A673 (cell line): ENCODE measurements around the gene PACRG. TPM values are rescaled to one million over a fixed set of nuclear protein-coding genes. Genes with fewer than 3 reads are reported as not detected.

ENCODE experiments used
- BruUV-seq: library from RNA; stranded (reverse); fragments of 400-500 nt; replicated peaks from 2 replicates; lab custom pipeline; 2021; lab: Mats Ljungman, UMichigan
- CTCF ChIA-PET: fragments of 300-600 bp; sonication (Branson Sonifier 250); formaldehyde crosslinking; loops from one replicate; lab custom pipeline; 2022; ENCODE audit warnings: antibody characterized with exemption; lab: Charles Lee
- POLR2A ChIA-PET: fragments of 300-600 bp; sonication (Branson Sonifier 250); formaldehyde crosslinking; loops from one replicate; lab custom pipeline; 2022; ENCODE audit warnings: antibody characterized with exemption; ENCODE audit not compliant: low non-redundant PET; lab: Charles Lee
- DNase-seq: peaks from one replicate; pipeline ENCODE4 v3.0.0-alpha.2; 2015; ENCODE audit warnings: low spot score
- H3K27ac ChIP-seq: fragments of 200-600 bp; sonication (generic); 2 replicates; pipeline ENCODE4 v1.5.1; 2016; ENCODE audit warnings: mixed run types, low read depth, mild to moderate bottlenecking, mixed read lengths, antibody characterized with exemption, low read length; ENCODE audit not compliant: poor library complexity, severe bottlenecking
- H3K27me3 ChIP-seq: fragments of 200-600 bp; sonication (generic); replicated peaks from 2 replicates; pipeline ENCODE4 v1.6.1; 2017; ENCODE audit warnings: mixed run types, low read depth, mild to moderate bottlenecking, mixed read lengths, antibody characterized with exemption, low read length; ENCODE audit not compliant: insufficient read depth, poor library complexity
- H3K36me3 ChIP-seq: fragments of 200-600 bp; sonication (generic); 2 replicates; pipeline ENCODE4 v1.6.1; 2016; ENCODE audit warnings: mixed run types, mild to moderate bottlenecking, mixed read lengths, antibody characterized with exemption, low read length; ENCODE audit not compliant: insufficient read depth, poor library complexity, severe bottlenecking
- H3K4me1 ChIP-seq: fragments of 200-600 bp; sonication (generic); 2 replicates; pipeline ENCODE4 v1.6.1; 2017; ENCODE audit warnings: mixed run types, mild to moderate bottlenecking, mixed read lengths, antibody characterized with exemption, low read length; ENCODE audit not compliant: insufficient read depth, poor library complexity, severe bottlenecking
- H3K4me3 ChIP-seq: fragments of 200-600 bp; sonication (generic); 2 replicates; pipeline ENCODE4 v1.5.1; 2016; ENCODE audit warnings: low read depth, mixed run types, mild to moderate bottlenecking, mixed read lengths, low read length; ENCODE audit not compliant: poor library complexity, severe bottlenecking
- H3K9me3 ChIP-seq: fragments of 200-600 bp; sonication (generic); 2 replicates; pipeline ENCODE4 v1.6.1; 2016; ENCODE audit warnings: mixed run types, low read depth, mild to moderate bottlenecking, mixed read lengths, antibody characterized with exemption, low read length; ENCODE audit not compliant: poor library complexity, severe bottlenecking
- EZH2 ChIP-seq: fragments of 200-600 bp; sonication (generic); IDR thresholded peaks from 2 replicates; pipeline ENCODE4 v1.6.1; 2017; ENCODE audit warnings: borderline replicate concordance, low read depth, mild to moderate bottlenecking, mixed read lengths, antibody characterized with exemption, low read length; ENCODE audit not compliant: poor library complexity, severe bottlenecking
- intact Hi-C: fragments of 100-400 bp; cut with micrococcal nuclease; formaldehyde crosslinking; loops from one replicate; pipeline ENCODE4 v1.10.0; 2022; ENCODE audit not compliant: unreplicated experiment
- total RNA-seq: library from RNA; stranded (reverse); gene quantifications from 2 replicates; pipeline ENCODE4 v1.2.3, GENCODE V29; 2021
- TF ChIP-seq, protein P1 (sequence below): fragments of 300-800, 200-600 bp; sonication (generic); conservative IDR thresholded peaks from 2 replicates; pipeline ENCODE4 v1.5.1; 2017; ENCODE audit warnings: low read depth, mild to moderate bottlenecking, antibody characterized with exemption, low read length, moderate library complexity, mixed read lengths

PACRG gene
- total RNA-seq, 1 experiment from 2014 or later: not detected

DNA sequence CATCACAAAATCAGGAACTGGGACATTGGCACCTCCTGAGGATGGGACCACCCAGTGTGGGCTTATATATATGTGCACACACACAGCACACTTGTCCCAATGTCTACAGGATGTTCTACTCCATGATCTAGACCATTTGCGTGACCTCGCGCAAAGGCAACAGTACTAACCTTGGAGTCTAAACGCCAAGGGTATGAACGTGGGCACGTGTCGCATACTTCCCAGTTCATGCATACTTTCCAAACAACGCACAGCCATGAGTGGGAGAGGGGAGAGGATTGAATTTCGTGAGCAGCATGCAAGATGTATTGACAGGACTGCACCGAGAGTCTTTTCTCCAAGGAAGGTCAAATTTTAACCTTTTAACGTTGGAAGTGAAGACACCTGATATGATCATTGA lies 472.5 kb downstream of the PACRG start:
- no peaks in the 10 kb centered on the region for H3K4me1 ChIP-seq
- intact Hi-C loops: no loop called here
- no peak for DNase-seq
- ChIA-PET POLR2A (no interaction called here), CTCF (no interaction called here)
- no peaks in the 10 kb centered on the region for H3K36me3 ChIP-seq
- BruUV-seq: no TSS peak
- no peak overlapping the region for H3K4me3 ChIP-seq
- TF ChIP-seq, protein P1, sequence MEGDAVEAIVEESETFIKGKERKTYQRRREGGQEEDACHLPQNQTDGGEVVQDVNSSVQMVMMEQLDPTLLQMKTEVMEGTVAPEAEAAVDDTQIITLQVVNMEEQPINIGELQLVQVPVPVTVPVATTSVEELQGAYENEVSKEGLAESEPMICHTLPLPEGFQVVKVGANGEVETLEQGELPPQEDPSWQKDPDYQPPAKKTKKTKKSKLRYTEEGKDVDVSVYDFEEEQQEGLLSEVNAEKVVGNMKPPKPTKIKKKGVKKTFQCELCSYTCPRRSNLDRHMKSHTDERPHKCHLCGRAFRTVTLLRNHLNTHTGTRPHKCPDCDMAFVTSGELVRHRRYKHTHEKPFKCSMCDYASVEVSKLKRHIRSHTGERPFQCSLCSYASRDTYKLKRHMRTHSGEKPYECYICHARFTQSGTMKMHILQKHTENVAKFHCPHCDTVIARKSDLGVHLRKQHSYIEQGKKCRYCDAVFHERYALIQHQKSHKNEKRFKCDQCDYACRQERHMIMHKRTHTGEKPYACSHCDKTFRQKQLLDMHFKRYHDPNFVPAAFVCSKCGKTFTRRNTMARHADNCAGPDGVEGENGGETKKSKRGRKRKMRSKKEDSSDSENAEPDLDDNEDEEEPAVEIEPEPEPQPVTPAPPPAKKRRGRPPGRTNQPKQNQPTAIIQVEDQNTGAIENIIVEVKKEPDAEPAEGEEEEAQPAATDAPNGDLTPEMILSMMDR: no peak
- no peak for TF ChIP-seq EZH2
- peaks cover 3% of the 10 kb centered on the region for H3K27me3 ChIP-seq
- no peak overlapping the region for H3K27ac ChIP-seq
- H3K9me3 ChIP-seq: no peaks in the 10 kb centered on the region

DNA sequence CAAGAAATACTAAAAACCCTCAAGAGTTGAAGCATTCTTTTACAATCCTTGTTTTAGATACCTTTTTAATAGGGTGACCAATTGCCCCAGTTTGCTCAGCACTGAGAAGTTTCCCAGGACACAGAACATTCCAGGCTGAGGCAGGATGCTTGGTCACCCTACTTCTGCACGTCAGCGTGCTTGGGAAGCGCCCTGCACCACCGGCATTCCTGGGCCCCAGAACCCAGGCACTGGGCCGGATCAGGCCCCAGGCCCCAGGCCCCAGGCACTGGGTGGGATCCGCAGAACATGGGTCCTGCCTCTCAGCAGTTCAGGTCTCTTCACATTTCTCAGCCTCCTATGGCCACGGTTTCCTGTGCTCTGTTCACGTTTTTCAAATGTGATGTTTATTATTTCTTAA lies 472.9 kb downstream of the PACRG start:
- ChIA-PET POLR2A (no interaction called here), CTCF (no interaction called here)
- H3K27me3 ChIP-seq: peaks cover 3% of the 10 kb centered on the region
- H3K4me3 ChIP-seq: no peak overlapping the region
- no peak overlapping the region for H3K27ac ChIP-seq
- BruUV-seq: no TSS peak
- no peaks in the 10 kb centered on the region for H3K36me3 ChIP-seq
- no peaks in the 10 kb centered on the region for H3K4me1 ChIP-seq
- TF ChIP-seq, protein P1: no peak
- TF ChIP-seq EZH2: no peak
- DNase-seq: no peak
- intact Hi-C loops: no loop called here
- no peaks in the 10 kb centered on the region for H3K9me3 ChIP-seq

DNA sequence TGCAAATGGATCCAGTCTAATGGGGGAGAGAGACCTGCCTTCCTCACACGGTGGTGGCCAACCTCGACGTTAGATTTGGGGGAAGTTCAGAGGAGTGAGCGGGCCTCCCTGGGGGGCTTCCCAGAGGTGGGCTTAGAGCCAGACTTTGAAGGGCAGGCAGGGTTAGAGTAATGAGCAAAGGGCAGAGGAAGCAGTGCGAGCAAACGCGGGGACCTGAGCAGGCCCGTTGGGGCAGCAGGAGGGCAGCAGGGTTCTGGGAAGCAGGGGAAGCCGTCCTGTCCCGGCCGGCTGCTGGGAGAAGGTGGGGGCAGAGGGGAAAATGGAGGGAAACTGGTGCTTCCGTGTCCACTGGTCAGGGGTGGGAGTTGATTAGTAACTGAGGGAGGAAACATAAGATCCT lies 474.1 kb downstream of the PACRG start:
- Histone ChIP-seq H3K4me3 (no peak overlapping the region), H3K4me1 (no peaks in the 10 kb centered on the region), H3K27me3 (peaks cover 3% of the 10 kb centered on the region), H3K36me3 (no peaks in the 10 kb centered on the region), H3K27ac (no peak overlapping the region), H3K9me3 (no peaks in the 10 kb centered on the region)
- intact Hi-C loops: no loop called here
- BruUV-seq: no TSS peak
- CTCF ChIA-PET: no interaction called here
- POLR2A ChIA-PET: no interaction called here
- TF ChIP-seq, protein P1: no peak
- no peak for TF ChIP-seq EZH2
- no peak for DNase-seq
